ENCODE measurements around the gene SLC2A4. TPM values are rescaled to one million over a fixed set of nuclear protein-coding genes. Genes with fewer than 3 reads are reported as not detected.

Gene SLC2A4
- total RNA-seq, 1 donor from 2014 or later, result 3.2 TPM

GRCh38 chr17:7294614-7295153 lies 13.2 kb downstream of the SLC2A4 start, which contains the start of gene YBX2:
Gene YBX2, minus strand, starts transcription at chr17:7294639. Its CDS starts 139 bp downstream, at chr17:7294500.
- no peak for DNase-seq (ENCODE audit: extremely low spot score in 2 of 2)
- TF ChIP-seq POLR2A (IDR thresholded peaks at IDR 0.05) (no peak), POLR2AphosphoS5 (IDR thresholded peaks at IDR 0.05; ENCODE audit: insufficient read depth in 1 of 2, low read depth in 1 of 2) (no peak)
- TF ChIP-seq, protein P1, sequence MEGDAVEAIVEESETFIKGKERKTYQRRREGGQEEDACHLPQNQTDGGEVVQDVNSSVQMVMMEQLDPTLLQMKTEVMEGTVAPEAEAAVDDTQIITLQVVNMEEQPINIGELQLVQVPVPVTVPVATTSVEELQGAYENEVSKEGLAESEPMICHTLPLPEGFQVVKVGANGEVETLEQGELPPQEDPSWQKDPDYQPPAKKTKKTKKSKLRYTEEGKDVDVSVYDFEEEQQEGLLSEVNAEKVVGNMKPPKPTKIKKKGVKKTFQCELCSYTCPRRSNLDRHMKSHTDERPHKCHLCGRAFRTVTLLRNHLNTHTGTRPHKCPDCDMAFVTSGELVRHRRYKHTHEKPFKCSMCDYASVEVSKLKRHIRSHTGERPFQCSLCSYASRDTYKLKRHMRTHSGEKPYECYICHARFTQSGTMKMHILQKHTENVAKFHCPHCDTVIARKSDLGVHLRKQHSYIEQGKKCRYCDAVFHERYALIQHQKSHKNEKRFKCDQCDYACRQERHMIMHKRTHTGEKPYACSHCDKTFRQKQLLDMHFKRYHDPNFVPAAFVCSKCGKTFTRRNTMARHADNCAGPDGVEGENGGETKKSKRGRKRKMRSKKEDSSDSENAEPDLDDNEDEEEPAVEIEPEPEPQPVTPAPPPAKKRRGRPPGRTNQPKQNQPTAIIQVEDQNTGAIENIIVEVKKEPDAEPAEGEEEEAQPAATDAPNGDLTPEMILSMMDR (IDR thresholded peaks at IDR 0.05), result no peak
- Histone ChIP-seq H3K36me3 (no peaks in the 10 kb centered on the region), H3K9me3 (no peaks in the 10 kb centered on the region), H3K27me3 (no peaks in the 10 kb centered on the region), H3K27ac (peak within 1 kb of the TSS; percentile 33), H3K4me3 (peak within 1 kb of the TSS; percentile 28 to 35), H3K4me1 (peaks cover 45% of the 10 kb centered on the region)
- intact Hi-C loops (cut with DNase I), result no loop called here

- DNase-seq (ENCODE audit: extremely low spot score in 2 of 2), result no peak
- Histone ChIP-seq H3K27me3 (no peaks in the 10 kb centered on the region), H3K9me3 (no peaks in the 10 kb centered on the region), H3K4me3 (peak overlapping the region; percentile 15 to 28), H3K4me1 (peaks cover 45% of the 10 kb centered on the region), H3K27ac (peak overlapping the region; percentile 33), H3K36me3 (no peaks in the 10 kb centered on the region)
- TF ChIP-seq, protein P1 (IDR thresholded peaks at IDR 0.05), result no peak
- TF ChIP-seq POLR2A (IDR thresholded peaks at IDR 0.05) (no peak), POLR2AphosphoS5 (IDR thresholded peaks at IDR 0.05; ENCODE audit: insufficient read depth in 1 of 2, low read depth in 1 of 2) (no peak)
- intact Hi-C loops (cut with DNase I), result loop anchor here (2.0 kb wide), 1 partner anchor 15 kb away; the partner anchor contains the start of gene SLC2A4
Observed at GRCh38 chr17:7295230-7296180, 14.0 kb downstream of the SLC2A4 start.

DNA sequence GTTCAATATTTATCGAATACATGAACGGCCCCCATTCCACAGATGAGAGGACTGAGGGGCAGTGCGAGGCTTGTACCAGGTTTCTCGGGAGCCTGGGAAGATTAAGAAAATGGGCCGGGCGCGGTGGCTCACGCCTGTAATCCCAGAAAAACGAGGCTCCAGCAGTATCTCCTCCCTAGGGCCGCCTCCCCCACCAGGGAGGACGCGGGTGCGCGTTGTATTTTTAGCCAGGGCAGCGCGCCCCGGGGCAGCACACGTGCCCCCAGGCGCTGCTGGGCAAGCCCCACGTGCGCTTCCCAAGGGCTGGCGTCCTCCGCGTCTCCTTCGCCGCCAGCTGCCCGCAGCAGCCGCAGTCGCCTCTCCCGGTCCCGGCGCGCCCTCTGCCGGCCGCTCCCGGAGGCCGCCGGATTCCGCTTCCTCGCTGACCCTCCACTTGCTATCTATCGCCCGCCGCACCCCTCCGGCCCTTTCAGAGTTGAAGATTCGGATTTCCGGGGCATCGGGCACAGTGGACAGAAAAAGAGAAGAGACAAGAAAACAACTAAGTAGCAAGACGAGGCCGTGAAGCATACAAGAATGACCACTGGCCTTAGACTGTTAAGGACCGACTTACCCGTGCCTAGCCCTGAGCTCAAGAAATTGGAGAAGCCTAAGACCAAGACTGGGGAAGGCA lies 14.8 kb downstream of the SLC2A4 start:
- peak overlapping the region; percentile 33 for H3K27ac ChIP-seq
- no peaks in the 10 kb centered on the region for H3K36me3 ChIP-seq
- TF ChIP-seq, protein P1 (IDR thresholded peaks at IDR 0.05), result peak; percentile 85 to 92 (median 88)
- TF ChIP-seq POLR2A (IDR thresholded peaks at IDR 0.05) (no peak), POLR2AphosphoS5 (IDR thresholded peaks at IDR 0.05; ENCODE audit: insufficient read depth in 1 of 2, low read depth in 1 of 2) (peak; percentile 18 to 57)
- peaks cover 45% of the 10 kb centered on the region for H3K4me1 ChIP-seq
- peak overlapping the region in 1 of 2 donors; percentile 15 for H3K4me3 ChIP-seq
- no peaks in the 10 kb centered on the region for H3K9me3 ChIP-seq
- intact Hi-C loops (cut with DNase I), result loop anchor here (2.0 kb wide), 1 partner anchor 16 kb away; the partner anchor contains the start of gene SLC2A4
- no peaks in the 10 kb centered on the region for H3K27me3 ChIP-seq
- DNase-seq (ENCODE audit: extremely low spot score in 2 of 2), result no peak

- Histone ChIP-seq H3K4me1 (peaks cover 20% of the 10 kb centered on the region), H3K36me3 (no peaks in the 10 kb centered on the region), H3K4me3 (no peak overlapping the region), H3K27me3 (no peaks in the 10 kb centered on the region), H3K9me3 (no peaks in the 10 kb centered on the region), H3K27ac (no peak overlapping the region)
- no peak for DNase-seq (ENCODE audit: extremely low spot score in 2 of 2)
- TF ChIP-seq POLR2AphosphoS5 (IDR thresholded peaks at IDR 0.05; ENCODE audit: insufficient read depth in 1 of 2, low read depth in 1 of 2) (no peak), POLR2A (IDR thresholded peaks at IDR 0.05) (no peak)
- TF ChIP-seq, protein P1 (IDR thresholded peaks at IDR 0.05), result no peak
- intact Hi-C loops (cut with DNase I), result no loop called here
Observed at GRCh38 chr17:7304179-7304578, 22.7 kb downstream of the SLC2A4 start.
